ENCODE results near the gene NAPA.

Gene NAPA

GRCh38 chr19:47483800-47484690, 30.8 kb downstream of the NAPA start, which contains the start of gene KPTN:
TSS of gene KPTN (minus strand) at chr19:47484219. CDS start at chr19:47484160, 59 bp downstream.
- peak; percentile 86 for DNase-seq

DNA sequence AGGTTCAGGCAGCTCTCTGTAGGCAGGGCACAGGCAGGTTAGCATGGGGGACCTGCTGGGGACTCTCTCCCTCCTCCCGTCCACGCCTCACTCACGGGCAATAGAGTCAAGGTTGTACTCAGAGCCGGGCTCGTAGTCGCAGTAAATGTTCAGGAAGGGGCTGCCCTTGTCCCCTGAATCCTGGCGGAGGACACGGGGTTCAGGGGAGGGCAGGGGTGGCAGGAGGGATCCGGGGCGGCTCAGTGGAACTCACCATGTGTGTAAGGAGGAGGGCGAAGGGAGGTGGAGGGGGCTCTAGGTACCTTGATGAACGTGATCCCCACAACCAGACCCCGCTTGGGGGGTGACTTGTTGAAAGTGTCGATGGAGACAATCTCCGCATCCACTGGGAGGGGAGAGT, 31.7 kb downstream of the NAPA start:
- no peak for DNase-seq

DNA sequence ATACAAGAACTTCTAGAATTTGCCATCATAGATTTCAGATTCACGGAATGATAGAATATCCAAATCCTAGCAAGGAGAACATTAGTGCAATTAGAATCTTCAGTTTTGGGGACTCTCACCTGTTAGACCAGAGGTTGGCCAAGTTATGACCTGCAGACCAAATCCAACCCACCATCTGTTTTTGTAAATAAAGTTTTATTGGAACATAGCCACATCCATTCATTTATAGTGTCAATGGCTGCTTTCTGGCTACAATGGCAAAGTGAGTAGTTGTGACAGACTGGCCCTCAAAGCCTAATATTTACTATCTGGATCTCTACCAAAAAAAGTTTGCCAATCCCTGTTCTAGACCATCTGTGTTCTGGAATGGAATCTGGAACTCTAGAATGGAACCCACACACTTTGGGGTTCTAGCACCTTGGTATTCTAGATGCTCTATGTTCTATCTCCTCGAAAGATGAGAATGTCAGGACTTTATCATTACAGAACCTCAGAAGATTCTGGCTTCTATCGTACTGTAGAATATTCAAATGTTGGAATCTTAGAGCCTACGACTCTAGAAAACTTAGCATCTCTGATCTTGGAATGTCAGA, 33.3 kb downstream of the NAPA start:
- DNase-seq: no peak

DNA sequence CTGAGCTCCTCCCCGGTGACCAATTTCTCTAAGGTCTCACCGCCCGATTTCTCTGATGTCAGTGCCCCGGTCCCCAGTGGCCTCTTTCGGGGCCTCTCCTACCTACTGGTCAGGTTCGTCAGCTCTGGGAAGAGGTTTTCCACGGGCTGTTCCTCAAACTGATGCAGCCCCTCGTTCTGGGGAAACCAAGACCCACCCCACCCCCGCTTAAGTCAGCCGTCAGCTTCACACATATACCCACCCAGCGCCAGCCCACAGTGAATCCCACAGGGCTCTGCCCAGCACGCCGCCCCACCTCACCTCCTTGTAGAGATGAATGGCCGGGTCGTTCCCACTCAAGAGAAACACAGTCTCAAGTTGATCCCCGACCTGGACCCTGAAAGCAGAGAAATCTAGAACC, 34.2 kb downstream of the NAPA start:
- DNase-seq: no peak

GRCh38 chr19:47479701-47480503, 35.0 kb downstream of the NAPA start:
- DNase-seq: no peak

DNA sequence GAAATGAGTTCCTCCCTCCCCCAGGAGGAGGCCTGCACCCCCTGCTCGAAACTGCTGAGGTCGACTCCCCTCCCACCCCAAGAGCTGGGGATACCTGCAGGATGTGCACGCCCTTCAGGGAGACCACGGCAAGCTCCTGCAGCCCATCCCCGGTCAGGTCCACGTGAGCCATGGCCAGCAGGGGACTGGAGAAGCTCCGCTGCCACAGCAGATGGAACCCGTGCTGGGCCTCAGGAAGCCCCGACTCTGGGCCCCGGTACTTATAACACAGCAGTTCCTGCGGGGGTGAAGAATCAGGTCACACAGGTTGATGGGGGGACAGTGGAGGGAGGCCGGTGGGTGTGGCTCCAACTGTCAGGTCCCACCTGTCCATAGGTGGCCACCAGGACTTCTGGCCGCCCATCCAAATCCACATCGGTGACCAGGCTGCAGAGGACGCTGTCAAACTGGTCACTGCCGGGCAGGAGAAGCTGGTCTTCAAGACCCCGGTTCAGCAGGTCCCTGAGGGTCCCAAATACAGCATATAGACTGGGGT, 38.4 kb downstream of the NAPA start:
- DNase-seq: no peak

GRCh38 chr19:47475465-47475864, 39.4 kb downstream of the NAPA start:
- DNase-seq: no peak

GRCh38 chr19:47473336-47473735, 41.5 kb downstream of the NAPA start:
- DNase-seq: no peak

- DNase-seq: no peak
These were observed 43.0 kb downstream of the NAPA start, which contains the start of gene SLC8A2 for GRCh38 chr19:47471733-47472457. TSS of gene SLC8A2 (minus strand) at chr19:47471893. CDS start at chr19:47466403, 5,490 bp downstream.

DNA sequence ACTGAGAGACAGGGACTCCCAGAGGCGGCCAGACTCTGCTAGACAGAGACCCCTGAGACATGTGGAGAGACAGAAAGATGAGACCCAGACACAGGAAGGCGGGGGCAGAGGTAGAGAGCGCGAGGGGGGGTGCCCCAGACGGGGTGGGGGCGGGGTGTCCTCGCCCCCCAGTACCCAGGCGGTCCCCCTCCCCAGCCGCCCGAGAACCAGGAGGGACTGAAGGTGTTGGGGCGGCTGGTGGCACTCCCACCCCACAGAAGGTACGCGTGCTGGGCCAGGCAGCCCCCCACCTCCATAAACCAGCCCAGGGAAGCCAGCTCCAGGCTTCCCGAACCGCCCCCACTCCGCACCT, 43.5 kb downstream of the NAPA start:
- DNase-seq: no peak

- DNase-seq: no peak
These were observed 44.2 kb downstream of the NAPA start for GRCh38 chr19:47470447-47471195.

DNA sequence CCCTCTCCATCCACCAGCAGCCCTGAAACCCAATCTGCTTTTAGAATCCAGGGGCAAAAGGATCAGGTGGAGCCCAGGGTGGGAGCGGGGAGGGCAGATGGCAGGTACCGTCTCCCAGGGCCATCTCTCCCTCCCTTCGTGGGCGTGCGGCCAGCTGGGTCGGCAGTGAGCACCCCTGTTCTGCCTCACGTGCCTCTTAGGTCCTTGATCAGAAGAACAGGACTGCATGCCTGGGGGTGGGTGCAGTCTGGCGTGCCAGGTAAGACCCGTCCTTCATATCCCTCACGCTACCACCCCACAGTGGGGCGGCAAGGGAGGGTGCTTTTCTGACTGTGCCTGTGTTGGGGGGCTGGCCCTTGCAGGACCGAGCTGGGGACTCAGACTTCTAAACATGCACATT, 45.1 kb downstream of the NAPA start:
- DNase-seq: no peak

GRCh38 chr19:47469363-47469700, 45.5 kb downstream of the NAPA start:
- no peak for DNase-seq

DNA sequence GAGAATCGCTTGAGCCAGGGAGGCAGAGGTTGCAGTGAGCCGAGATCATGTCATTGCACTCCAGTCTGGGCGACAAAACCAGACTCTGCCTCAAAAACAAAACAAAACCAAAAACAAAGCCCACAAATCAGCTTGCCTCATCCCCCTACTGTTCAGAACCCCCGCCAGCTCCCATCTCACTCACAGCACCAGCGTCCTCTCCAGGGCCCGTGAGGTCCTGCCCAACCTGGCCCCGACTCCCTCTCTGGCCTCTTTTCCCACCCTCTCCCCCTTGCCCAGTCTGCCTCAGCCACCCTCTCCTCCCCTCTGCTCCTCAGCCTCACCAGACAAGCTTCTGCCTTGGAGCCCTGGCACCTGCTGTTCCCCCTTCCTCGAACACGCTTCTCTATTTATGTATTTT, 46.9 kb downstream of the NAPA start:
- DNase-seq: no peak

DNA sequence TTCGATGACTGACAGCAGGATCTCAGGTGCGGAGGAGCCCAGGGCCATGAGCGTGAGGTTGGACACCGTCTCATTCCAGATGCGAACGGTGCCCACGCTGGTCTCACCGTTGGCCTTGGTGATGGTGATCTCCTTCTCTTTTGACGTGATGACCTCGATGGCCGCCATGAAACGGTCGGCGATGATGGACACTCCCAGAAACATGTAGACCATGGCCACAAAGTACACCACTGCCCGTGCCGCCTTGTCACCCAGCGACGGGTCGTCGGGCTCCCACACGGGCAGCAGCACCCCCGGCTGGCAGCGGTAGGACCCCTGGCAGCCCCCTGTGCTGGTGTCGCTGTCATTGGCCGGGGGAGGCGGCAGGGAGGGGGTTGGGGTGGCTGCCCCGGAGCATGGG, 48.9 kb downstream of the NAPA start:
- DNase-seq: no peak

DNA sequence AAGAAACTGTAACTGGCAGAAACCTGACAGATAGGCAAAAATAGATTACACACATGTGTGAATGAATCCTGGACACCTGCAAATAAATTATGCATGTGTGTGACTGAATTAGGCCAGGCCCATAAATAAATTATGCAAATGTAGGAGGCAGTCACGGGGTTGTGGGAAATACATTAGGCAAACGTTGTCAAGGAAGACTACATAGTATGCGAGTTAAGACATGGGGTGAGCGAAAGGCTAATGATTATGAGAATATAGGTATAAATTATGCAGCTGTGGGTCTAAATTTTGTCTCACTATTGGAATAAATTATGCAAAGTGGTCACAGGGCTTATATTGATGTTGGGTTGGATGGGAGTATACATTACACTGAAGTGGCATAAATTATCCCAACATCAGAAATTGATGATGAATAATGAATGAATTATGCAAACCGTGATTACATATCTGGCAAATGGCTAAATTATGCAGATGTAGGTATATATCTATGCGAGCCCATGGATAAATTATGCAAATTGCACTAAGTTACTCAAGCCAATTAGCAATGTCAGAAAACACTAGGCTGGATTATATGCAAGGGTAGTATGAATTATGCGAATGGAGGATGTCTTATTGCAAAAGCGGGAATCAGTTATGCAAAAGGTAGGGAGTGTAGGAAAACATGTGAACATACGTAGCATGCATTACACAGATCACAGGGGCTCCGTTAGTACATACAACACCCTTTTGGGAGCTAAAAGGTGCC, 50.0 kb downstream of the NAPA start:
- no peak for DNase-seq

DNA sequence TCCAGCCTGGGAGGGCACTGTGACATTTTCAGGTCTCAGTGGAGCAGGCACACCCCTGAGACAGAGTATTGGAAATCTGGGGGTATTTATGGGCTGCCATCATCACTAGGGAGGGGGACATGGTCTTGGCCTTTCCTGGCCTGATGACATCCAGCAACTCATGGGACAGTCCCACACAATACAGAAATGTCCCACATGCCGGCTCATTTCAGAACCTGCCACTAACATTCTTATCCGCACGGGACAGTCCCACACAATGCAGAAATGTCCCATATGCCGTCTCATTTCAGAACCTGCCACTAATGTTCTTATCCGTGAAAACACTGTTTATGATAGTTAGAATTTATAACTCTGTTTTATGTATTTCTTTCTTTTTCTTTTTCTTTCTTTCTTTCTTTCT, 53.0 kb downstream of the NAPA start:
- DNase-seq: no peak

- DNase-seq: no peak
These were observed 55.4 kb downstream of the NAPA start for GRCh38 chr19:47459477-47459876.

- no peak for DNase-seq
These were observed 56.2 kb downstream of the NAPA start for GRCh38 chr19:47458672-47459071.

DNA sequence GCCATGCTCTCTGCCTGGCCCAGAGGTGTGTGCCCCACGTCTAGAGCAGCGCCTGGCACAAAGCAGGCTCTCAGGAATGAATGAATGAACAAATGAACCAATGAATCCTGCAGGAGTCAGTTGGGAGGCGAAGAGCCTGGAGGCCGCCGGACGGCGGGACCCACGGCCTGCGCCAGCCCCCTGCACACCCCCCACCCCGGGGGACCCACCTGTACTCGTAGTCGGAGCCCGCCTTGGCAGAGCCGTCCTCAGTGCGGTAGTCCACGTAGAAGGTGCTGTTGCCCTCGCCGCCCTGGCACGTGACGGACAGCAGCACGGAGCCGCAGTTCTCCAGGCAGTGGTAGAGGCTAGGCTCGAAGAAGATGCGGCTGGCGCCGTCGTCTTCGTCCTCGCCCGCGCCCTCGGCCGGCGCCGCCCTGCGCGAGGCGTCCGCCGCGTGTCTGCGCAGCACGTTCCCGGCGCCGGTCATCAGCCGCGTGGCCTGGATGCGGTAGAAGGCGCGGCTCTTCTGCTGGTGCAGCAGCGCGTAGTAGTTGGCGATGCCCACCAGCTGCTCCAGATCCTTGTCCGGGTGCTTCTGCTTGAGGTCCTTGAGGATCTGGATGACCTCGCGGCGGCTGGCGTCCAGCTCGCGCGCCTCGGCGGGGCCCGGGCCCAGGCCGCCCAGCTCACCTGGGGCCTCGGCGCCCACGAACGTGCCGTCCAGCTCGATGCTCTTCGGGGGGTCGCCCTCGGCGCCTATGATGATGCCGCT, 58.0 kb downstream of the NAPA start:
- DNase-seq: no peak

GRCh38 chr19:47450478-47450877, 64.4 kb downstream of the NAPA start:
- no peak for DNase-seq

All from NK-92 treated with Interleukin-12 subunit alpha and Interleukin-12 subunit beta, amount 100 ng/mL, for 24 hours (cell line).